HEK293 (cell line): ENCODE data around the gene CCT8.

Experiments used
- CTCF ChIA-PET: fragments of 350-600 bp; formaldehyde crosslinking; extraction: SDS; loops from one replicate; lab custom pipeline; 2021; ENCODE audit warnings: antibody characterized with exemption; lab: Yijun Ruan, JAX
- POLR2A ChIA-PET: fragments of 300-600 bp; formaldehyde crosslinking; extraction: SDS; loops from one replicate; lab custom pipeline; 2020; ENCODE audit warnings: antibody characterized with exemption, inconsistent platforms; lab: Yijun Ruan, JAX
- H3K27ac ChIP-seq: fragments of 200-500 bp; sonication (Bioruptor generic); 2 replicates; pipeline ENCODE4 v1.5.1; 2014; ENCODE audit warnings: low read depth, low read length, control low read depth, inconsistent platforms; ENCODE audit errors: extremely low read depth
- H3K36me3 ChIP-seq, 2 experiments: fragments of 200-500 bp in 1 of 2; sonication (Bioruptor generic) in 1 of 2; 1 replicate in 1 of 2; 2 replicates in 1 of 2; pipeline ENCODE4 v1.5.1; 2014 to 2017; ENCODE audit warnings: inconsistent platforms in 2 of 2, low read length in 2 of 2; ENCODE audit not compliant: control insufficient read depth in 2 of 2, insufficient read depth in 1 of 2
- H3K4me1 ChIP-seq: fragments of 200-500 bp; sonication (Bioruptor generic); 2 replicates; pipeline ENCODE4 v1.5.1; 2014; ENCODE audit warnings: mild to moderate bottlenecking, low read length, inconsistent platforms; ENCODE audit not compliant: control insufficient read depth, insufficient read depth
- H3K4me3 ChIP-seq: 2 replicates; pipeline ENCODE4 v1.5.1; 2011; ENCODE audit warnings: low read depth, mild to moderate bottlenecking, control low read depth, low read length, moderate library complexity
- H3K9me3 ChIP-seq: fragments of 200-500 bp; sonication (Bioruptor generic); 2 replicates; pipeline ENCODE4 v1.5.1; 2014; ENCODE audit warnings: low read depth, low read length, inconsistent platforms; ENCODE audit not compliant: control insufficient read depth, insufficient read depth
- EGR2 ChIP-seq: fragments of 450-650 bp; formaldehyde crosslinking; IDR thresholded peaks from 2 replicates; pipeline ENCODE4 v1.5.1; 2016; ENCODE audit warnings: low read depth, missing biosample characterization, missing genetic modification characterization
- GLIS1 ChIP-seq: fragments of 450-650 bp; formaldehyde crosslinking; IDR thresholded peaks from 2 replicates; pipeline ENCODE4 v1.5.1; 2016; ENCODE audit warnings: missing biosample characterization, missing genetic modification characterization
- HOXC10 ChIP-seq: sonication (generic); formaldehyde crosslinking; IDR thresholded peaks from 2 replicates; pipeline ENCODE4 v1.8.1; 2023; ENCODE audit warnings: mild to moderate bottlenecking, missing genetic modification reagents
- OVOL3 ChIP-seq: fragments of 450-650 bp; formaldehyde crosslinking; IDR thresholded peaks from 2 replicates; pipeline ENCODE4 v1.5.1; 2016; ENCODE audit warnings: missing biosample characterization, missing genetic modification characterization
- SP2 ChIP-seq: fragments of 450-650 bp; formaldehyde crosslinking; IDR thresholded peaks from 2 replicates; pipeline ENCODE4 v1.5.1; 2016; ENCODE audit warnings: missing biosample characterization, missing genetic modification characterization
- TRIM28 ChIP-seq: IDR thresholded peaks from 2 replicates; pipeline ENCODE4 v1.6.1; 2011; ENCODE audit warnings: low read length, control low read depth, borderline replicate concordance
- YY1 ChIP-seq: fragments of 450-650 bp; formaldehyde crosslinking; IDR thresholded peaks from 2 replicates; pipeline ENCODE4 v1.5.1; 2018; ENCODE audit warnings: missing biosample characterization, missing genetic modification characterization
- ZFHX2 ChIP-seq: fragments of 450-650 bp; formaldehyde crosslinking; conservative IDR thresholded peaks from 2 replicates; pipeline ENCODE4 v1.5.1; 2016; ENCODE audit warnings: missing biosample characterization, missing genetic modification characterization
- ZFP3 ChIP-seq: fragments of 450-650 bp; formaldehyde crosslinking; IDR thresholded peaks from 2 replicates; pipeline ENCODE4 v1.5.1; 2016; ENCODE audit warnings: low read depth, missing biosample characterization, missing genetic modification characterization
- ZFP41 ChIP-seq: fragments of 450-650 bp; formaldehyde crosslinking; IDR thresholded peaks from 2 replicates; pipeline ENCODE4 v1.5.1; 2016; ENCODE audit warnings: missing biosample characterization, missing genetic modification characterization, borderline replicate concordance
- ZNF157 ChIP-seq: fragments of 450-650 bp; formaldehyde crosslinking; IDR thresholded peaks from 2 replicates; pipeline ENCODE4 v1.5.1; 2016; ENCODE audit warnings: missing biosample characterization, missing genetic modification characterization
- ZNF16 ChIP-seq: fragments of 450-650 bp; formaldehyde crosslinking; IDR thresholded peaks from 2 replicates; pipeline ENCODE4 v1.5.1; 2016; ENCODE audit warnings: low read depth, missing biosample characterization, missing genetic modification characterization
- ZNF169 ChIP-seq: fragments of 450-650 bp; formaldehyde crosslinking; IDR thresholded peaks from 2 replicates; pipeline ENCODE4 v1.5.1; 2016; ENCODE audit warnings: missing biosample characterization, missing genetic modification characterization
- ZNF2 ChIP-seq: fragments of 450-650 bp; formaldehyde crosslinking; IDR thresholded peaks from 2 replicates; pipeline ENCODE4 v1.5.1; 2016; ENCODE audit warnings: missing biosample characterization, missing genetic modification characterization
- ZNF354C ChIP-seq: fragments of 450-650 bp; formaldehyde crosslinking; IDR thresholded peaks from 2 replicates; pipeline ENCODE4 v1.5.1; 2016; ENCODE audit warnings: missing biosample characterization, missing genetic modification characterization, low read depth, borderline replicate concordance
- ZNF416 ChIP-seq: fragments of 450-650 bp; formaldehyde crosslinking; IDR thresholded peaks from 2 replicates; pipeline ENCODE4 v1.5.1; 2016; ENCODE audit warnings: missing biosample characterization, missing genetic modification characterization
- ZNF433 ChIP-seq: fragments of 450-650 bp; formaldehyde crosslinking; IDR thresholded peaks from 2 replicates; pipeline ENCODE4 v1.5.1; 2016; ENCODE audit warnings: missing biosample characterization, missing genetic modification characterization, low read depth
- ZNF521 ChIP-seq: fragments of 450-650 bp; formaldehyde crosslinking; IDR thresholded peaks from 2 replicates; pipeline ENCODE4 v1.5.1; 2017; ENCODE audit warnings: missing biosample characterization, mild to moderate bottlenecking, missing genetic modification characterization
- ZNF530 ChIP-seq: fragments of 450-650 bp; formaldehyde crosslinking; IDR thresholded peaks from 2 replicates; pipeline ENCODE4 v1.5.1; 2016; ENCODE audit warnings: low read depth, missing biosample characterization, missing genetic modification characterization
- ZNF548 ChIP-seq: fragments of 450-650 bp; formaldehyde crosslinking; IDR thresholded peaks from 2 replicates; pipeline ENCODE4 v1.5.1; 2016; ENCODE audit warnings: missing biosample characterization, missing genetic modification characterization
- ZNF555 ChIP-seq: fragments of 450-650 bp; formaldehyde crosslinking; conservative IDR thresholded peaks from 2 replicates; pipeline ENCODE4 v1.5.1; 2017; ENCODE audit warnings: missing biosample characterization, mild to moderate bottlenecking, missing genetic modification characterization, inconsistent platforms
- ZNF560 ChIP-seq: fragments of 450-650 bp; formaldehyde crosslinking; IDR thresholded peaks from 2 replicates; pipeline ENCODE4 v1.5.1; 2017; ENCODE audit warnings: missing biosample characterization, missing genetic modification characterization, borderline replicate concordance
- ZNF677 ChIP-seq: fragments of 450-650 bp; IDR thresholded peaks from 2 replicates; pipeline ENCODE4 v1.5.0; 2018; ENCODE audit warnings: missing biosample characterization, mild to moderate bottlenecking, missing genetic modification characterization, moderate library complexity
- ZNF747 ChIP-seq: fragments of 450-650 bp; formaldehyde crosslinking; IDR thresholded peaks from 2 replicates; pipeline ENCODE4 v1.5.1; 2016; ENCODE audit warnings: missing biosample characterization, missing genetic modification characterization
- ZNF843 ChIP-seq: fragments of 450-650 bp; formaldehyde crosslinking; IDR thresholded peaks from 2 replicates; pipeline ENCODE4 v1.5.1; 2016; ENCODE audit warnings: missing biosample characterization, missing genetic modification characterization
- ZSCAN23 ChIP-seq: fragments of 450-650 bp; formaldehyde crosslinking; IDR thresholded peaks from 2 replicates; pipeline ENCODE4 v1.5.1; 2016; ENCODE audit warnings: missing biosample characterization, missing genetic modification characterization
- ZXDB ChIP-seq: fragments of 450-650 bp; formaldehyde crosslinking; IDR thresholded peaks from 2 replicates; pipeline ENCODE4 v1.5.1; 2016; ENCODE audit warnings: missing biosample characterization, missing genetic modification characterization
- TF ChIP-seq, protein P1 (sequence below): fragments of 450-650 bp; formaldehyde crosslinking; IDR thresholded peaks from 2 replicates; pipeline ENCODE4 v1.5.1; 2016; ENCODE audit warnings: missing biosample characterization, missing genetic modification characterization
- TF ChIP-seq, protein P2 (sequence below): fragments of 450-650 bp; IDR thresholded peaks from 2 replicates; pipeline ENCODE4 v1.5.1; 2018; ENCODE audit warnings: missing biosample characterization, mild to moderate bottlenecking, missing genetic modification characterization
- TF ChIP-seq, protein P3 (sequence below): fragments of 450-650 bp; IDR thresholded peaks from 2 replicates; pipeline ENCODE4 v1.5.1; 2018; ENCODE audit warnings: missing biosample characterization, missing genetic modification characterization

The CCT8 gene, protein sequence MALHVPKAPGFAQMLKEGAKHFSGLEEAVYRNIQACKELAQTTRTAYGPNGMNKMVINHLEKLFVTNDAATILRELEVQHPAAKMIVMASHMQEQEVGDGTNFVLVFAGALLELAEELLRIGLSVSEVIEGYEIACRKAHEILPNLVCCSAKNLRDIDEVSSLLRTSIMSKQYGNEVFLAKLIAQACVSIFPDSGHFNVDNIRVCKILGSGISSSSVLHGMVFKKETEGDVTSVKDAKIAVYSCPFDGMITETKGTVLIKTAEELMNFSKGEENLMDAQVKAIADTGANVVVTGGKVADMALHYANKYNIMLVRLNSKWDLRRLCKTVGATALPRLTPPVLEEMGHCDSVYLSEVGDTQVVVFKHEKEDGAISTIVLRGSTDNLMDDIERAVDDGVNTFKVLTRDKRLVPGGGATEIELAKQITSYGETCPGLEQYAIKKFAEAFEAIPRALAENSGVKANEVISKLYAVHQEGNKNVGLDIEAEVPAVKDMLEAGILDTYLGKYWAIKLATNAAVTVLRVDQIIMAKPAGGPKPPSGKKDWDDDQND

DNA sequence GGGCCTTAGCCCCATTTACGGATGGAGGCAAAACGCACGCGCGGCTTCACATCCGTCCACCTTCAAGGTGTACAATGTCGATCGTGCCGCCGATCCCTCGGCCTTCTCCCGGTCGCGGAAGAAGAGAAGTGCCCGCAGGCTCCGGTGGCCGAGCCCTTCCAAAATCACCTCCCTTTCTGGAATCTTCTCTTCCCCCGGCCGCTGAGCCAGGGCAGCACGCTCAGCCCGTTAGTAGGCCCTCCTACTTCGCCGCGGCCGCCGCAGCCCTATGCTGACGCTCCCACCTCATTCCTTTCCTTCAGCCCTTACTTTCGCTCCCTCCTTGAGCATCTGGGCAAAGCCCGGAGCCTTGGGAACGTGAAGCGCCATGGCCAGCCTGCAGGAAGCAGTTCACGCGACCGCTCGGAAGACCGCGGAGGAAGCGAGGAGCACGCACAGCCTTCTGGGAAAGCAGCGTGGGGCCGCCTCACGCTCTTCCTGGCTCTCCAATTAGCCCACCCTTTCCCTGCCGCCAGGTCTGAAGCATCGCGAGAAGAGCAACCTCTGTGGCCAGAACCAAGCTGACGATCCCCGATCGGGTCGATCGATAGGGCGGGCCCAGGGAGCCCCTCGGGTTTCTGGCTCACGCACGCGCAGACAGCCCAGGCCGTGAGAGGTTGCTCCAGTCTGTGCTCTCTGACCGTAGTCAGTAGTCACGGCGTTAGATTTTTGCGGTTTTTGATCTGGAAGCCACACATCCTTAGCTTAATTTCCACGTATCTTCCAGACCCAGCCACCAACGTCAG lies at the start of gene CCT8:
Gene CCT8, minus strand, starts transcription at position 427 of the 785 bp plus-strand sequence. Its CDS starts 58 bp downstream, at position 369.
- CTCF ChIA-PET = interaction anchor here (0.6 to 2.3 kb wide), 3 partner anchors 15 to 275 kb away, joined by 3 to 7 read pairs (median 4); no protein-coding TSS in a partner anchor
- Histone ChIP-seq H3K4me3 (peak within 1 kb of the TSS; percentile 85), H3K9me3 (no peaks in the 10 kb centered on the region), H3K27ac (peak within 1 kb of the TSS; percentile 82), H3K36me3 (peaks cover 18 to 20% of the 10 kb centered on the region in 2 experiments), H3K4me1 (peaks cover 15% of the 10 kb centered on the region; the same call in 1 of the 2 replicates)
- POLR2A ChIA-PET = interaction anchor here (0.5 to 3.9 kb wide), 20 partner anchors 9 to 1884 kb away, joined by 3 to 27 read pairs (median 4); partner anchors contain the start of genes BACH1, LTN1, RWDD2B and USP16
- TF ChIP-seq, protein P1, sequence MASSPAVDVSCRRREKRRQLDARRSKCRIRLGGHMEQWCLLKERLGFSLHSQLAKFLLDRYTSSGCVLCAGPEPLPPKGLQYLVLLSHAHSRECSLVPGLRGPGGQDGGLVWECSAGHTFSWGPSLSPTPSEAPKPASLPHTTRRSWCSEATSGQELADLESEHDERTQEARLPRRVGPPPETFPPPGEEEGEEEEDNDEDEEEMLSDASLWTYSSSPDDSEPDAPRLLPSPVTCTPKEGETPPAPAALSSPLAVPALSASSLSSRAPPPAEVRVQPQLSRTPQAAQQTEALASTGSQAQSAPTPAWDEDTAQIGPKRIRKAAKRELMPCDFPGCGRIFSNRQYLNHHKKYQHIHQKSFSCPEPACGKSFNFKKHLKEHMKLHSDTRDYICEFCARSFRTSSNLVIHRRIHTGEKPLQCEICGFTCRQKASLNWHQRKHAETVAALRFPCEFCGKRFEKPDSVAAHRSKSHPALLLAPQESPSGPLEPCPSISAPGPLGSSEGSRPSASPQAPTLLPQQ (tag by site-specific recombination) = peak; percentile 91
- TF ChIP-seq ZNF548 (tag by site-specific recombination) (0 out of 2 replicates have a peak, but pooled peaks have one; percentile 14), SP2 (tag by site-specific recombination) (peak; percentile 89), GLIS1 (tag by site-specific recombination) (peak; percentile 86), ZNF157 (no peak), EGR2 (peak; percentile 29; the same call in 1 of the 2 replicates), HOXC10 (CRISPR knock-in tag) (no peak), ZNF843 (tag by site-specific recombination) (0 out of 2 replicates have a peak, but pooled peaks have one; percentile 61), ZNF354C (tag by site-specific recombination) (no peak), ZNF416 (tag by site-specific recombination) (no peak), ZFP41 (tag by site-specific recombination) (no peak), ZNF433 (no peak), ZFP3 (tag by site-specific recombination) (no peak), YY1 (tag by site-specific recombination) (peak; percentile 75), TRIM28 (peak; percentile 94), ZNF677 (tag by site-specific recombination) (no peak), ZNF555 (no peak), ZFHX2 (tag by site-specific recombination) (no peak; the same call in 1 of the 2 replicates), ZXDB (tag by site-specific recombination) (peak; percentile 99), ZNF169 (no peak), ZNF560 (tag by site-specific recombination) (no peak), ZNF16 (tag by site-specific recombination) (no peak), ZNF530 (tag by site-specific recombination) (no peak), ZNF521 (no peak), ZNF747 (no peak), ZSCAN23 (tag by site-specific recombination) (peak; percentile 62; the same call in 1 of the 2 replicates), OVOL3 (tag by site-specific recombination) (peak; percentile 19; the same call in 1 of the 2 replicates), ZNF2 (tag by site-specific recombination) (peak; percentile 48)
- TF ChIP-seq, protein P2, sequence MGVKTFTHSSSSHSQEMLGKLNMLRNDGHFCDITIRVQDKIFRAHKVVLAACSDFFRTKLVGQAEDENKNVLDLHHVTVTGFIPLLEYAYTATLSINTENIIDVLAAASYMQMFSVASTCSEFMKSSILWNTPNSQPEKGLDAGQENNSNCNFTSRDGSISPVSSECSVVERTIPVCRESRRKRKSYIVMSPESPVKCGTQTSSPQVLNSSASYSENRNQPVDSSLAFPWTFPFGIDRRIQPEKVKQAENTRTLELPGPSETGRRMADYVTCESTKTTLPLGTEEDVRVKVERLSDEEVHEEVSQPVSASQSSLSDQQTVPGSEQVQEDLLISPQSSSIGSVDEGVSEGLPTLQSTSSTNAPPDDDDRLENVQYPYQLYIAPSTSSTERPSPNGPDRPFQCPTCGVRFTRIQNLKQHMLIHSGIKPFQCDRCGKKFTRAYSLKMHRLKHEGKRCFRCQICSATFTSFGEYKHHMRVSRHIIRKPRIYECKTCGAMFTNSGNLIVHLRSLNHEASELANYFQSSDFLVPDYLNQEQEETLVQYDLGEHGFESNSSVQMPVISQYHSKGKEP (tag by site-specific recombination) = 0 out of 2 replicates have a peak, but pooled peaks have one; percentile 25
- TF ChIP-seq, protein P3, sequence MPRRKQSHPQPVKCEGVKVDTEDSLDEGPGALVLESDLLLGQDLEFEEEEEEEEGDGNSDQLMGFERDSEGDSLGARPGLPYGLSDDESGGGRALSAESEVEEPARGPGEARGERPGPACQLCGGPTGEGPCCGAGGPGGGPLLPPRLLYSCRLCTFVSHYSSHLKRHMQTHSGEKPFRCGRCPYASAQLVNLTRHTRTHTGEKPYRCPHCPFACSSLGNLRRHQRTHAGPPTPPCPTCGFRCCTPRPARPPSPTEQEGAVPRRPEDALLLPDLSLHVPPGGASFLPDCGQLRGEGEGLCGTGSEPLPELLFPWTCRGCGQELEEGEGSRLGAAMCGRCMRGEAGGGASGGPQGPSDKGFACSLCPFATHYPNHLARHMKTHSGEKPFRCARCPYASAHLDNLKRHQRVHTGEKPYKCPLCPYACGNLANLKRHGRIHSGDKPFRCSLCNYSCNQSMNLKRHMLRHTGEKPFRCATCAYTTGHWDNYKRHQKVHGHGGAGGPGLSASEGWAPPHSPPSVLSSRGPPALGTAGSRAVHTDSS (tag by site-specific recombination) = no peak
